ENCODE data around the gene LBP.
"Not testable (repeated sequence)": the region's sequence is repeated elsewhere in the genome, so short reads cannot be mapped to it uniquely, and the experiment has no call there.

The LBP gene

DNA sequence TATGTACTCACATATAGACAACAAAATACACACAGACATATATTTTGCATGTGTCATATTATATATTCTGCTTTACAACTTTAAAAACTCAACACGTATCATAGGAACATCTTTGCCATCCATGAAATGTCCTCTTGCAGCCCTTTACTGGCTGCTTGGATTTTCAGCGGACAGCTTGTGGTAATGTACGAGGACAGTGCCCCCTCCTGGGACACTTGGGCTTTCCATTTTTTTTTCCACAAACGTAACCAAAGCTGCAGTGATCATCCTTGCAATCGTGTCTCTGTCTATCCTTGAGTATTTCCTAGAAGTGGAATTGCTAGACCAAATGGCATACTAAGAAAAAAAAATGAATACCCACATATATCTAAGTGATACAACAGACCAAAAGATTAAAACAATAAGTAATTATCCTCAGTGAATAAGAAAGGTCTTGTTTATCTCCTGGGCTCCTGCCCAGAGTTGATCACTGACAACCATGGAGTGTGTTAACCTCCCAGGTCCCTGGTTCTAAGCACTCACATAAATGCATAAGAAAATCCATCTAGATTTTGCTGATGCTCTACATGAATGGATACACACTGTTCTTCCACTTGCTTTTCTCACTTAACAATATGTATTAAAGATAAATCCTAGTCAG is 24.2 kb upstream of the LBP start:
- DNase-seq: peak; percentile 22

DNA sequence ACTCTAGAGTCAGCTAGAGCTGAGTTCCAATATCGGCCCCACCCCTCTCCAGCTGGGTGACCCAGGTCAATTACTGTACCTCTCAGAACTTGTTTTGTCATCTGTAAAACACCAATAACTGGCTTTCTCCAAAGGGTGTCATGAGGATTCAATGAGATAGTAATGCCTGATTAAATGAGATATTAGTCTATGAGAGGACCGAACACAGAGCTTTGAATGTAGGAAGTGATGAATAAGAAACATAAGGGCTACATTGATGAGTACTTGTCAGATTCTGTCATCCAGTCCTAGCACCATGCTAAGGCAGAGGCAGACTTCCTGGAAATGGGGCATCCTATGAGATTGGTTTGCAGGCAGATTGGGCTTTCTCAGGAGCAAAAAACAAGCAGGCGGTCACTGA is 22.1 kb upstream of the LBP start:
- DNase-seq: no peak

GRCh38 chr20:38325167-38325566 is 21.1 kb upstream of the LBP start:
- DNase-seq: no peak

- no peak for DNase-seq
These were observed 20.4 kb upstream of the LBP start for GRCh38 chr20:38325905-38326304.

- no peak for DNase-seq
These were observed 20.0 kb upstream of the LBP start for GRCh38 chr20:38326309-38326708.

- no peak for DNase-seq
These were observed 15.6 kb upstream of the LBP start for GRCh38 chr20:38330638-38331037.

DNA sequence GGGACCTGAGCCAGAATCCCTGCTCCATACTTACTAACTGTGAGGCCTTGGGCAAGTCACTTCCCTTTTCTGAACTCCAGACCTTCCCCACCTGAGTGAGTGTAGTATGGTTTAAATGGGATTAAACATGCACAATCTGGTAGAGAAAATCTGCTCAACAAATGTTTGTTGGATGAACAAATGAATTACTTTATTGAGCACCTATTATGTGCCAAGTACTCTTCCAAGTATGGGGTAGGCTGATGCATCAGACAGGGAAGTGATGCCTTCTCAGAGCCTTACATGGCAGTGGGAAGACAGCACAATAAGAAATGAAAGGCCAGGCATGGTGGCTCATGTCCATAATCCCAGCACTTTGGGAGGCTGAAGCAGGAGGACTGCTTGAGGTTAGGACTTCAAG is 15.0 kb upstream of the LBP start:
- DNase-seq: no peak

GRCh38 chr20:38331814-38332213 is 14.5 kb upstream of the LBP start:
- no peak for DNase-seq

DNA sequence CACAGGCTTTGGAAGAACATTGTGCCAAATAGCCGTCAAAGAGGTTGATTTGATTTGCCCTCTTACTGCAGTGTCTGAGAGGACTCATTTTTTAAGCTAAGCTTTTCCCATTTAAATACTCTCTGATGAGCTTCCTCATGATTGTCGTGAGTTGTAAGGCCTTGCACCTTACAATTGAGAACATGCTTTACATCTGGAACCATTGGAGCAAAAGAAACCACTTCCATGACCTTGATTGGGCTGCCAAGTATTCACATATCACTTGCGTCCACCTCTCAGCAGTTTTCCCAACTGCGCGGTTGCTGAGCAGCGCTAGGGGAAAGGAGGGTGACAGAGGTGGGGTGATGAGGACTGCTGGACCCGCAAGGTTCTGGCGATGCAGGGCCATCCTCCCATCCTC is 12.3 kb upstream of the LBP start:
- no peak for DNase-seq

DNA sequence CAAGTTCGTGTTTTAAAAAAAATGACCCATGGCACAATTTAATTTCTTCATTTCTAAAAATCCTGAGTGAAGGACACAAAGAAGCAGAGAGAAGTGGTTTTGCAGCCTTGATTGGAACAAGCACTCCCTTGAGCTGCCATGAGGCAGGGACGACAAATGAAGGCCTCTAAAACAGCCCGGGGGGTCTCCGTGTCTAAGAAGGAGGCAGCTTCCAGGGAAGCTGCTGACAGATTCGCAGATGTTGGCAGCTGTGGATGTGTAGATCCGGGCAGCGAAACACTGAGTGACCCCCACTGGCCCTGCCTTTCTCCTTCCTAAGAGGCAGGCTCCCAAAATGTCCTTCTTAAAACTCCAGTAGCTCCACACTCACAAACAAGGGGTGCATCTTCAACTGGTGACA is 9.6 kb upstream of the LBP start:
- DNase-seq: no peak

GRCh38 chr20:38337561-38338140 is 8.6 kb upstream of the LBP start:
- no peak for DNase-seq

DNA sequence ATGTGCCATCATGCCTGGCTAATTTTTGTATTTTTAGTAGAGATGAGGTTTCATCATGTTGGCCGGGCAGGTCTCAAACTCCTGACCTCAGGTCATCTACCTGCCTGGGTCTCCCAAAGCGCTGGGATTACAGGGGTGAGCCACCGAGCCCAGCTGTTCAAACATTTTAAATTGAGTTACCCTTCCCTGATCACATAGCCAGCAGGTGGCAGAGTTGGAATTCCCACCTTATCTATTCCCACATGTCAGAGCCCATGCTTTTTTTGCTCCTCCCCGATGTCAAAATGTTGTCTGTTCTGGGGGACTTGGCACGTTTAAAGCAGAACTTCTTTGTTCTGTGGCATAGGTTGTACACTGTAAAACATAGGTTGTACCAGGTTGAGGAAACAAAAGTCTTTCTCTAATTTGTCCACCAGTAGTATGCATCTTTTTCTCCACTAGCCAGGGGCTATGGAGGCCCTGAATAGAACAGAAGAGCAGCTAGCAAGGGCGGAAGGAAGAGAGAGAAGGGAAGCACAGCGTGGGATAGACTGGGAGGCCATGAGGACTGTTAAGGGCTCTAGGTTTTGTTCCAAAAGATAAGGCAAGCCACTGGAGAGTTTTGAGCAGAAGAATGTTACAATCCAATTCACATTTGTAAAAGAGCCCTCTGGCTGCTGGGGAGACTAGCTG is 7.3 kb upstream of the LBP start:
- no peak for DNase-seq

DNA sequence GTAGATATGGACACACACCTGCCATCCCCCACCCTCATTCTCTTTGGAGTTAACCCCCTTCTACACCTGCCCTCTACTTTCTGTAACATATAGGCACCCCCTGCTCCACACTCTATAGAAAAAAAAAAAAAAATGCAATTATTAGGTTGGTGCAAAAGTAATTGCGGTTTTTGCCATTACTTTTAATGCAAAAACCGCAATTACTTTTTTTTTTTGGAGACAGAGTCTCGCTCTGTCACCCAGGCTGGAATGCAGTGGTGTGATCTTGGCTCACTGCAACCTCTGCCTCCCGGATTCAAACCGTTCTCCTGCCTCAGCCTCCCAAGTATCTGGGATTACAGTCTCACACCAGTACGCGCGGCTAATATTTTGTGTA is 6.8 kb upstream of the LBP start:
- not testable (repeated sequence) for DNase-seq

- no peak for DNase-seq
These were observed 6.3 kb upstream of the LBP start for GRCh38 chr20:38339997-38340396.

DNA sequence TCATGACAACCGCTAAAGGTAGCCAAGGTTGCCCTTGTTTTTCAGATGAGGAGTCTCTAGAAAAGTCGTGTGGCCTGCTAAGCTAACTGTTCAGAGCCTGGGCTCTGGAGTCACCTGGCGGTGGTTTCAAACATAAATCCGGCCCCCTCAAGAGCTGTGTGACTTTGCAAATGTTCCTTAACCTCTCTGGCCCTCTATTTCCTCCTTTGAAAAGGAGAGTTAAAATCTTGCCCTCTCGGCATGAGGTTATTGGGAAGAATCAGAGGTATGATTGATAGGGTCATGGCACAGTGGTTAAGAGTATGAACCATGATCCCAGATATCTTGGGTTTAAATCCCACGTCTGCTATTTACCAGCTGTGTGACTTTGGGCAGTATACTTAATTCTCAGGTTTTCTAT is 5.6 kb upstream of the LBP start:
- DNase-seq: no peak

DNA sequence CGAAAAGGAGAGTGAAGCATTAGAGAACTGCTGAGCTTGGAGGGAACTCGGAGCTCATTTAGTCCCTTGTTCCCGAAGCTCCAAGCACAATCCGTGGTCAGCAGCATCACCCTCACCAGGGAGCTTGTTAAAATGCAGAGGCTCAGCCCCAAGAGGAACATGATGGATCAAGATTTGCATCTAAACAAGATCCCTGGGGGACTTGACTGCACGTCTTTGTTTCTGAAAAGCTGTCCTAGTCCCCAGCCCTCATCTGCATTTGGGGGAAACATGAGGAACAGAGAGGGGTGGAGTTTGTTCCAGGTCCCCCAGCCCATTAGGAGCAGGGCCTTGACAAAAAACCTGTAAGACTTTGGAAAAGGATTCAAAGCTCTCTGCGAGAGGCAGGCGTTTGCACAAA is 4.1 kb upstream of the LBP start:
- peak; percentile 56 for DNase-seq

- no peak for DNase-seq
These were observed 3.5 kb upstream of the LBP start for GRCh38 chr20:38342713-38343310.

- DNase-seq: no peak
These were observed 2.8 kb upstream of the LBP start for GRCh38 chr20:38343311-38344106.

DNA sequence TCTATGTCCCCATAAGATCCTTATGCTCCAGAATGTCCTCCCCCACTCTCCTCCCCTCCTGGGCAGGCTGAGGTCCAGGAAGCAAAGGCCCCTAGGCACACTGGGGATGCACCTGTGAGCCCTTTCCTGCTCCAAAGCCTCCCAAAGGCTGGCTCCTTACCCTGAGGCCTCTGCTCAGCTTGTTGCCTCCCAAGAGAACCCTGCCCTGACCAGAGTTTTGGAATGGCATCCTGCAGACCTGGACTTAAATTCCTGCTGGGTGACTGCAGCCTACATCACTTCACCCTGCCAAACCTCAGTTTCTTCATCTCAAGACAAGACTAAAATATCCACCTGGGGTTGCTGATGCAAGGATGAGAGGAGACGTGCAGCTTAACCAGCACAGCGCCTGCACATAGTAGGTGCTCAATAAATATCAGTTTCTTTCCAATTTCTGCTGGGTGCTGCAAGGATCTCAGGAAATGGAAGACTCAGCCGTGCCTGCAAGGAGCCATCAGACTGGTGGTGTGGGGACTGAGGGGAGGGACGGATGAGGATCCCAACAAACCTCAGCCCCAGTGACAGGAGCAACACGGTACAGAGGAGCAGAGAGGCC is 2.1 kb upstream of the LBP start:
- no peak for DNase-seq

GRCh38 chr20:38345643-38346042 is 639 bp upstream of the LBP start:
- no peak for DNase-seq

DNA sequence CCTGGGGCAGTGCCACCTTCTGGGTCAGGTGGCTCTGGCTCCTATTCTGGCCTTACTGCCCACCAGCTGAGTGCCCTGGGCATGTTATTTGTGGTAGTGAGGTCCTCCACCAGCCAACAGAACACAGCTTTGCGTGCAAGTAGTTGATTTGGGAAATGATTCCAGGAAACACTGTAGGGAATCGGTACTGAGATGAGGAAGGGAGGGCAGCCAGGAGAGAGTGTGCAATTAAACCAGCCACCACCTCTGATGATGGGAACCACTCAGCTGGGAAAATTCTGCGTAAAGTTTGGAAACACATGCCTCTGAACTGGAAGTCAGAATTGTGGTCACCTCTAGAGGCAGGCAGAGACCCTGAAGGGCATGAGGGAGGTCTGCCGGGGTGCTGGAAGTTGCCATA is 459 bp downstream of the LBP start:
- DNase-seq: no peak

GRCh38 chr20:38349856-38350255 is 3.6 kb downstream of the LBP start:
- DNase-seq: no peak

Measured in NCI-H526 treated with DMSO at 0.1 percent for 48 hours (cell line).